ENCODE measurements around the gene NOC3L.
A peak's percentile ranks its signal among the peaks of the same experiment; 100 is the strongest.
"Not testable (repeated sequence)": the region's sequence is repeated elsewhere in the genome, so short reads cannot be mapped to it uniquely, and the experiment has no call there.

Gene NOC3L

DNA sequence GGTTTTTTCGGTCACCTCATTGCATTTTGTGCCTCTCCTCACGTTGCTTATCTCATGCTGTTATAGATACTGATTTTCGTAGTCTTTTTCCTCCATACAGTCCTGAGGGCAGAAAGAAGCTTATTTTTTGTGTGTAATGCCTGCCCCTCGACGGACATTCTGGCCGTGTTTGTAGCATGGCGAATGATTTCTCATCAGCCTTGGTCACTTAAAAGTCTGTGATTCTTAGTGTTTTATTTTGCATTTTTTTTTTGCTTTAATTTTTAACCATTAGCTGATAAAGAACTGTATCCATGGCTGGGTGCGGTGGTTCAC lies 469 bp upstream of the NOC3L start:
- no peak for DNase-seq (ENCODE audit: low read depth, low spot score)

GRCh38 chr10:94361171-94361794 lies 1.5 kb downstream of the NOC3L start:
- no peak for DNase-seq (ENCODE audit: low read depth, low spot score)

GRCh38 chr10:94358480-94358879 lies 4.3 kb downstream of the NOC3L start:
- DNase-seq (ENCODE audit: low read depth, low spot score): no peak

DNA sequence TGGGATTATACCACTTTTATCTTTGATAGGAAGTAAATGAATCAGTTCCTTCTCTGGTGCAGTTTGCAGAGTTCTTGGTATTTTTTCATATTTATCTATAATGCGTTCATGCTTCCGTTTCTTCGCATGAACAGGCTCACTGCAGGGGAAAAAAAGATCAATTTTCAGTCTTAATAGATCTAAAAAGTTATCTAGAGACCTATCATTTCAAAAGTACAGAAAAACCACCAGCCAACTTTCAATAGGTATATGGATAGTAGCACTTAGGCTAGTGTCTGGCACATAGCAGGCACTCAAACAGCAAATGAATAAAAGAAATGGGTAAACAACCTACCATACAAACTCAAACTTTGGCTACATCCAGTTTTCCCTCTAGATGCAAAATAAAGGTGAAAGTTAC lies 5.5 kb downstream of the NOC3L start:
- no peak for DNase-seq (ENCODE audit: low read depth, low spot score)

DNA sequence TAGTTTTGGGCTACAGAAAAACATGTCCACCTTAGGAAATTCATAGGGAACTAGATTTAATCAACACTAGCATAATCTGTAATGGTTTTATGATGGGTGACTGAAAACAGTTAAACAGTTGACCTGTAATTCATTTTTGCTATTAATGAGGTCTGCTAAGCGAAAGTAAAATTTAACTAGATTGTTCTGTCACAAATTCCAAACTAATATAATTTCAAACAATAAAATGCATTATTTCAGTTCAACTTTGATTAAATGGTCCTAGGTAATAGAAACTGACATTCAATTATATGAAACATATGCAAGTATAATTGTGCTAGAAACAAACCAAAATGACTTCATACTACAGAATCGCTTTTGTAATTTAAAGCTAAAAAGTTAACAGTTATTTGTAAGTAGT lies 6.9 kb downstream of the NOC3L start:
- DNase-seq (ENCODE audit: low read depth, low spot score): no peak

DNA sequence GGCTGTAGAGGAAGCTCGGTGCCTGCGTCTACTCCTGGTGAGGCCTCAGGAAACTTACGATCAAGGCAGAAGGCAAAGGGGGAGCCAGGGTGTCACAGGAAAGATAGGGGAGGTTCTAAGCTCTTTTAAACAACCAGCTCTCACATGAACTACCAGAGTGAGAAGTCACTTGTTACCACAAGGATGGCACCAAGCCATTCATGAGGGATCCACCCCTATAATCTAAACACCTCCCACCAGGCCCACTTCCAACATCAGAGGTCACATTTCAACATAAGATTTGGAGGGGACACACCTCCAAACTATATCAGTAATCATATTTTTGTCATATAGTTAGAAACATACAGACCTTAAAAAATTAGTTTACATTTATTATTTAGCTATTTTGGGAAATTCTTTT lies 9.4 kb downstream of the NOC3L start:
- no peak for DNase-seq (ENCODE audit: low read depth, low spot score)

GRCh38 chr10:94351089-94351488 lies 11.7 kb downstream of the NOC3L start:
- DNase-seq (ENCODE audit: low read depth, low spot score): no peak

DNA sequence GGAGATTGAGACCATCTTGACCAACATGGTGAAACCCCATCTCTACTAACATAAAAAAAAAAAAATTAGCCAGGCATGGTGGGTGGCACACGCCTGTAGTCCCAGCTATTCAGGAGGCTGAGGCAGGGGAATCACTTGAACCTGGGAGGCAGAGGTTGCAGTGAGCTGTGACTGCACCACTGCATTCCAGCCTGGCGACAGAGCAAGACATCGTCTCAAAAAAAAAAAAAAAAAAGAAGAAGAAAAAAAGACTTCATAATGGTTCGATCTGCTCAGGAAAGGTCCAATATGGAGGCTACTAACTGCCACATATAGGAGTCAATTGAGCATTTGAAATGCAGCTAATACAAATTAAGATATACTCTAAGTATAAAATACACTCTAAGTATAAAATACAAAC lies 12.2 kb downstream of the NOC3L start:
- DNase-seq (ENCODE audit: low read depth, low spot score): not testable (repeated sequence)

GRCh38 chr10:94349327-94349726 lies 13.4 kb downstream of the NOC3L start:
- DNase-seq (ENCODE audit: low read depth, low spot score): no peak

GRCh38 chr10:94344522-94345122 lies 18.1 kb downstream of the NOC3L start:
- DNase-seq (ENCODE audit: low read depth, low spot score): no peak

DNA sequence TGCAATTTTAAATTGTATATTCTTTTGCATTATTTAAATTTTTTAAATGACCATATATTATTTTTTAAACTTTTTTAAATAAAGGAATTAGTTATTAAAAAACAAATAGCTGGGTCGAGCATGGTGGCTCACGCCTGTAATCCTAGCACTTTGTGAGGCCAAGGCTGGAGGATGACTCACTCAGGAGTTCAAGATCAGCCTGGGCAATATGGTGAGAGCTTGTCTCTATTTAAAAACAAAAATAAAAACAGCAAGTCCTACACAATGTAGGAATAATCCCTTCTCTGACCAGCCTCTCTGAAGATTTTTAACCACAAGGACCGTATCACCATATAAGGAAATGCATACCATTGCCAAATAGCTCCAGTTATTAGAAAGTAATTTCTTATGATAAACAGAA lies 19.6 kb downstream of the NOC3L start:
- DNase-seq (ENCODE audit: low read depth, low spot score): no peak

DNA sequence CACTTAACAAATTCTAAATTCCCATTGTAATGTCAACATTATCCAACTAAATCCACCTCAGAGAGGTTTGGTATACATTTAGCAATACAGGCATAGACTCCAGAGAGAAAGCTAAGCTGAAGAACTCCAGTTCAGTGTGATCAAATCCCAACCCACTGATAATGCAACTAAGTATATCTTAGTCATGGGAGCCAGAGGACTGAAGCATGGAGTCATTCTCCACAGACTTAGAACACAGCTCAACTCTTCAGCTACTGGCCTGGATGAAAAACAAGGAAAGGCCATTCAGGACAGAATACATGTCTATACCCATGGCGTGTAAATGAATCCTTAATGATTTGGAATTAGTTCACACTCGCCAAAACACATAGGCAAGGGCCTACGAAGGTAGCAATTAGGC lies 27.9 kb downstream of the NOC3L start:
- DNase-seq (ENCODE audit: low read depth, low spot score): no peak

DNA sequence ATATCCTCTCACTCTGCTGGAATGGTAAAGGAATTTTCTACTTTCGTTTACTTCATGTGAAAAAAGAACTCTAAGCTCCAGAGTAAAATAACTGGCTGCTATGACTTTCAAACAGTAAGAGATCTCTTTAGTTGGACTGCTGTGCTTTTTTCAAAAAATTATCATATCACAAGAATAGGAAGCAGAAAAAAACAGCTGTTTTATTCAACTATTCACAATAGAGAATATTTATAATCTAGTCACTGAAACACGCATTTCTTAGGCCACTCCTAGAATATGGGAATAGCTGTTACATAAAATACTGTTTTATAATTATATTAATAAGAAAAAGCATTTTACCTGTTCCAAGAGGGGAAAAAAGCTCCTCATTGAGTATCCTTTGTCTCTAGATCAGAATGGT lies 29.7 kb downstream of the NOC3L start:
- DNase-seq (ENCODE audit: low read depth, low spot score): no peak

GRCh38 chr10:94328613-94329012 lies 34.1 kb downstream of the NOC3L start:
- no peak for DNase-seq (ENCODE audit: low read depth, low spot score)

DNA sequence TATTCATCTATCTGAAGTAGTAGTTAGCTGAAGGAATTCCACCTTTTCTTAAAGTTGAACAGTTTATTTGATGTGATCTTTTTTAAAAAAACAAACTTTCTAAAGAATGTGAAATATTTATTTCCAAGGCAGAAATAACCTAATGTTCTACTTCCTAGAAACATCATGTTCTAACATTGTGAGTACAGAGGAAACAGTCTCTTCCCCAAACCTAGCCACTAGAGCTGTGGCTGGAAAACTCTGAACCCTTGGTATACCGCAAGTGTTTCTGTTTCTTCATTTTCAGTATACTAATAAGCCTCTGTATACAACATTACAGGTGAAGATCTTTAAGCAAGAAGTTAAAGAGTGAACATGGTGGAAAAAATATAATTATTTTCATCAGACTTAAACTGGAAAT lies 35.1 kb downstream of the NOC3L start:
- no peak for DNase-seq (ENCODE audit: low read depth, low spot score)

DNA sequence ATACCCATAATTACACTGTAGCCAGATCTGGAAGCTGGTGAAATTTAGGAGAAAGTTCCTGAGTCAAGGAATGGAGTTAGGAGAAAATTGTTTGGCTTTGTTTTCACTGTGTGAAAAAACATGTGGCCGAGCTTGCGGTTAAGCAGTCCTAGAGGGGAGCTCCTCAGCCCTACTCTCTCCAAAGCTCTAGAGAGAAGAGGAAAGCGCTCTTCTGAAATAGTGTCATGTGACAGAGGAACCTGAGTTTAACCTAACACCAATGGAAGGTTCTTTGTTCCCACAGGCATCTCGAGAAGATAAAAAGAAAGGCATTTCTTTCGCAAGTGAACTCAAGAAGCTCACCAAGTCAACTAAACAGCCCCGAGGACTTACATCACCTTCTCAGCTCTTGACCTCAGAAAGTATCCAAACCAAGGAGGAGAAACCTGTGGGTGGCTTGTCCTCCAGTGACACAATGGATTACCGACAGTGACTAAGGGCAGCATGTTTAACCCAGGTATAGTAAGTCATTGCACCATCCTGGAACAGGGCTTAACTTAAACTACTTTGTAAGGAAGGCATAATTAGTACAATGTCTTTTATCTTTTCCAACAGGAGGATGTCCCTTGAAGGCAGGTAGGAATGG lies 38.0 kb downstream of the NOC3L start:
- DNase-seq (ENCODE audit: low read depth, low spot score): no peak

- peak; percentile 15 for DNase-seq (ENCODE audit: low read depth, low spot score)
Observed at GRCh38 chr10:94320285-94320914, 42.3 kb downstream of the NOC3L start.

DNA sequence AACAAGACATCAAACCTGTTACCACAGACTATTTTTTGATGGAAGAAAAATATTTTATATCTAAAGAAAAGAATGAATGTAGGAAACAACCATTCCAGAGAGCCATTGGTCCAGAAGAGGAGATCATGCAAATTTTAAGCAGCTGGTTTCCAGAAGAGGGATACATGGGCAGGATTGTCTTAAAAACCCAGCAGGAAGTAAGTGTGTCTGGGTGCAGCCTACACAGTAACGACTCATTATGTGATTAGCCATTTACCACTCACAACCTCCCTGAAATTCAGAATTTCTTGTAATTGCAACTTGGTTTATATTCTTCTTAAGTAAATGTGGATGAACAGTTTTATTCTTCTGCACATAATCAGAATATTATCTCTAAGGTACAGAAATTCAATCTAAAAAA lies 46.2 kb downstream of the NOC3L start:
- DNase-seq (ENCODE audit: low read depth, low spot score): no peak

GRCh38 chr10:94315975-94316464 lies 46.7 kb downstream of the NOC3L start:
- no peak for DNase-seq (ENCODE audit: low read depth, low spot score)

DNA sequence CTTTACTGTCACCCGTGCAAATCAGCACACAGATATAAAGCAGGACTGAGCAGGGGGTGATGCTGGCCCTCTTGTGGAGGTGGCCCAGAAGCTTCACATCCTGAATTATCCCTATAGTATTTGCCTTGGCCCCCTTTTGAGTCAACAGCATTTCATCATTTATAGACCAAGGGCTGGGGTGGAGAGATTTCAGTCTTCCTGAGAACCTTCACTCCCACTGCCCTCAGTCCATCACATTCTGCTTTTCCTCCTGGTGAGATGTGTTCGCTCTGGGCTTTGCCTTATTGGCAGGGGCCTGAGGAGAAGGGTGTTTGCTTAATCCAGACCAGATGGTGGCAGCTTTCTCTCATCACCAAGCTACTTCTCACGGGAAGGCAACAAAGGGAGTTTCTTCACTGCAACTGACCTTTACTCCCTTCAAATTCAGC lies 47.7 kb downstream of the NOC3L start:
- no peak for DNase-seq (ENCODE audit: low read depth, low spot score)

DNA sequence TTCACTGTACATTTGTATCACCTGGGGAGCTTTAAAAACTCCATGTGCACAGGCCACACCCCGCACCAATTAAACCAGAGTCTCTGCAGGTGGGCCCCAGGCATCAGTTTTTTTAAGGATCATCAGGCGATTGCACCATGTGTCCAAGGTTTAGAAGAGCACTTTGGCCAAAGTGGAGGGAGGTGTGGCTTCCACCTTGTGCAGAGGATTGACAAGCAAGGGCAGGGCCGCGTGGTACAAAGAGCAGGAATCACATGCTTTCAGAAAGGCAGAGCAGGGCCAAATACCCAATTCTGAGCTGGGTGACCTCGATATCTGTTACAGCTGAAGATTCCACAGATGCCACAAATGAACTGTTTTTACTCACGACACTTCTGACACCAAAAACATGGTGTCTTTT lies 52.4 kb downstream of the NOC3L start:
- no peak for DNase-seq (ENCODE audit: low read depth, low spot score)

DNA sequence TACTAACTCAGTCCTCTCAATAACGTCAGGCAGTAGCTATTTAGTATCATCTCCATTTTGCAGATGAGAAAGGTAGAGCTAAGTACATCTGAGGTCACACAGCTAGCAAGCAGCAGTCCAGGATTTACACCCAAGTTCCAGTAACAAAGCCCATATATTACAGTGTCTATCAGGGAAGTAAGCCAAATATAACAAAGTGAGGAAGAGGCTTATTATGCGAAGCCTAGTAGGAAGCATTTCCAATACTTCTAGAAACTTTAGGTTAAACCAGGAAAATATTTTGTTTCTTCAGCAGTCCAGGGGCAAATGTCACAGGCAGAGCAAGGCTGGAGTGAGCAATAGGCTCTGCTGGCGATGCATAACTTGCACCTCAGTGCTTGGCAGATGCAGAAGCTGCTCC lies 53.9 kb downstream of the NOC3L start:
- no peak for DNase-seq (ENCODE audit: low read depth, low spot score)

DNA sequence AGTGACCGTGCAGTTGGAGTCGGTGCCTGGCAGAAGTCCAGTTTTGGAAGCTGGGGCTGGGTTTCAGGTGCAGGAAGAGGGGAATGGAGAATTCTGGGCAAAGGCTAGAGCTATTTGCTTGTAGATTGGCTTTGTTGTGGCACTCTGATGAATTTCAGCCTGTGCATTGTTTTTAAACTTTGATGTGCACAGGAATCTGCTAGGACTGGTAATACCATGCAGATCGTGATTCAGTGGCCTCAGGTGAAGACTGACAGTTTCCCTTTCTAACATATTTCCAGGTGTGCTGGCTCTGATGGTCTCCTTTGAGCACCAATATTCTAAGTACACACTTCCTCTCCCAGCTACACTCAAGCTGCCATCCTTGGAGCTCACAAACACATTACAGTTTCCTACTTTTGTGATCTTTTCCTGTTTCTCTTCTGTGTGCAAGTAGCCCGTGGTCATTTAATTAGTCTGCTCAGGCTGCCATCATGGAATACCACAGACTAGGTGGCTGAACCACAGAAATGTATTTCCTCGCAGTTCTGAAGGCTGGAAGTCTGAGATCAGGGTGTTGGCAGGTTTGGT lies 55.6 kb downstream of the NOC3L start:
- no peak for DNase-seq (ENCODE audit: low read depth, low spot score)

All from iPS DF 19.7 (cell line).